ENCODE data around the gene RBM20.

- no peak for TF ChIP-seq EZH2 (IDR thresholded peaks at IDR 0.05; ENCODE audit: insufficient read depth, poor library complexity, severe bottlenecking)
- TF ChIP-seq EZH2phosphoT487 (IDR thresholded peaks at IDR 0.05; ENCODE audit: insufficient read depth, low read depth), result no peak
These were observed 201.1 kb downstream of the RBM20 start for GRCh38 chr10:110845192-110845755.
